Smooth muscle cell (in vitro differentiated cells): Measurements from ENCODE around the gene FAM107B. TPM values are rescaled to one million over a fixed set of nuclear protein-coding genes. Genes with fewer than 3 reads are reported as not detected.

Experiments used
- DNase-seq: peaks from one replicate; lab custom pipeline; 2025; ENCODE audit not compliant: unreplicated experiment; lab: John Stamatoyannopoulos, UW
- H2AFZ ChIP-seq: fragments of 200-600 bp; sonication (generic); 2 replicates; pipeline ENCODE4 v1.6.0; 2016; ENCODE audit warnings: antibody characterized with exemption, low read depth, mild to moderate bottlenecking
- H3F3A ChIP-seq: fragments of 200-600 bp; sonication (generic); 2 replicates; pipeline ENCODE4 v1.6.0; 2017; ENCODE audit warnings: antibody characterized with exemption, low read depth
- H3K27ac ChIP-seq: fragments of 200-600 bp; sonication (generic); 2 replicates; pipeline ENCODE4 v1.5.1; 2016; ENCODE audit warnings: low read depth, mild to moderate bottlenecking
- H3K27me3 ChIP-seq: fragments of 200-600 bp; sonication (generic); 2 replicates; pipeline ENCODE4 v1.6.1; 2016; ENCODE audit warnings: low read depth, mild to moderate bottlenecking
- H3K36me3 ChIP-seq: fragments of 200-600 bp; sonication (generic); 2 replicates; pipeline ENCODE4 v1.5.1; 2016; ENCODE audit warnings: low read depth
- H3K4me1 ChIP-seq: fragments of 200-600 bp; sonication (generic); 2 replicates; pipeline ENCODE4 v1.5.1; 2016; ENCODE audit warnings: low read depth
- H3K4me2 ChIP-seq: fragments of 200-600 bp; sonication (generic); 2 replicates; pipeline ENCODE4 v1.6.0; 2016; ENCODE audit warnings: mild to moderate bottlenecking
- H3K4me3 ChIP-seq: fragments of 200-600 bp; sonication (generic); 2 replicates; pipeline ENCODE4 v1.5.1; 2016; ENCODE audit warnings: mild to moderate bottlenecking
- H3K79me2 ChIP-seq: fragments of 200-600 bp; sonication (generic); 2 replicates; pipeline ENCODE4 v1.6.0; 2016; ENCODE audit warnings: low read depth, mild to moderate bottlenecking
- H3K9ac ChIP-seq: fragments of 200-600 bp; sonication (generic); 2 replicates; pipeline ENCODE4 v1.6.0; 2016; ENCODE audit warnings: low read depth
- H3K9me3 ChIP-seq: fragments of 200-600 bp; sonication (generic); replicated peaks from 2 replicates; pipeline ENCODE4 v1.5.1; 2016; ENCODE audit warnings: low read depth
- H4K20me1 ChIP-seq: fragments of 200-600 bp; sonication (generic); 2 replicates; pipeline ENCODE4 v1.6.0; 2016; ENCODE audit warnings: low read depth
- WGBS: methylation state at CpG from one replicate; pipeline ENCODE4 v1.1.7; 2016; ENCODE audit warnings: low lambda C conversion rate; 5-methylcytosine and 5-hydroxymethylcytosine counted together
- polyA plus RNA-seq: library from polyadenylated mRNA; unstranded; fragments of >200 nt; fragmentation: Nextera tagmentation; extraction: Ambion mirVana; gene quantifications from 2 replicates; pipeline ENCODE4 v1.2.1, GENCODE V29; 2016
- total RNA-seq: library from RNA; depleted of rRNA; stranded (reverse); fragments of >200 nt; gene quantifications from 2 replicates; pipeline ENCODE4 v1.2.3, GENCODE V29; 2014
- TF ChIP-seq, protein P1 (sequence below): fragments of 200-600 bp; sonication (generic); IDR thresholded peaks from 2 replicates; pipeline ENCODE4 v1.5.1; 2017; ENCODE audit warnings: borderline replicate concordance, mild to moderate bottlenecking, antibody characterized with exemption; ENCODE audit not compliant: insufficient read depth, poor library complexity, severe bottlenecking

Gene FAM107B
- total and polyA plus RNA-seq, 2 experiments from 2014 or later, result 8.7 to 9.0 TPM

DNA sequence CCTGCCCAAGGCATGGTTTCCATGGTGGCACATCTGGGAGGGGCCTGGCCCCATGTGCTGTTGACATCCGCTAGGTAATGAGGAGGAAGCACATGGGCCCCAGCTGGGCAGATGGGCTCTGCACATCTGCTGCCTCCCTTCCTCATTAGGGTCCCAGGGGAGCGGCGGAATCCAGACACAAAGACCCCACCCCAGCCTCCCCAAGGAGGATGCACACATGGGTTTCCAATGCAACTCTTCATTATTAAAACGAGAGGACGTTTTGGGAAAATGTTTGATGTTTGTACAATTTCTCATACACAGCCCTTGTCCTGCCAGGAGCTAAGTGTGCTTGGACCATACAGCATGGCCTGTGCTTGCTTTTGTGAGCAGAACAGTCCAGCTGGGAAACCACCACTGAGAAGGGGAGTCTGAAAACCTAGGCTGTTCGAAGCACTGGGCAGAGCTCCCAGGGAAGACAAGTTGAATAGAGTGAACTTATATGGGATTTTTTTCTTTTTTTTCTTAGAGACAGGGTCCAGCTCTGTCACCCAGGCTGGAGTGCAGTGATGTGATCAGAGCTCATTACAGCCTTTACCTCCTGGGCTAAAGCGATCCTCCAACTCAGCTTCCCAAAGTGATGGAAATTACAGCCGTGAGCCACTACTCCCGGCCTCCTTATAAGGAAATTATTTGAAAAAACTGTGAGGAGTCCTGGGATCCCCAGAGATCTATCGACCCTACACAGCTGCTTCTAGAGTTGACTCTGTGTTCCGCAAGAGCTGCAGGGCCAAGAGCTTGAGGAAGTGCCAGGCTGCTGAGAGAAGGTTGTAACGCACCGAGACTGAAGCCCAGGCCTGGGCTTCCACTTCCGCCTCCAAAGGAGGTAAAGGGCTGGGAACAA, 23.4 kb downstream of the FAM107B start:
- H3K4me2 ChIP-seq, result no peak overlapping the region
- no peaks in the 10 kb centered on the region for H3K36me3 ChIP-seq
- TF ChIP-seq, protein P1, sequence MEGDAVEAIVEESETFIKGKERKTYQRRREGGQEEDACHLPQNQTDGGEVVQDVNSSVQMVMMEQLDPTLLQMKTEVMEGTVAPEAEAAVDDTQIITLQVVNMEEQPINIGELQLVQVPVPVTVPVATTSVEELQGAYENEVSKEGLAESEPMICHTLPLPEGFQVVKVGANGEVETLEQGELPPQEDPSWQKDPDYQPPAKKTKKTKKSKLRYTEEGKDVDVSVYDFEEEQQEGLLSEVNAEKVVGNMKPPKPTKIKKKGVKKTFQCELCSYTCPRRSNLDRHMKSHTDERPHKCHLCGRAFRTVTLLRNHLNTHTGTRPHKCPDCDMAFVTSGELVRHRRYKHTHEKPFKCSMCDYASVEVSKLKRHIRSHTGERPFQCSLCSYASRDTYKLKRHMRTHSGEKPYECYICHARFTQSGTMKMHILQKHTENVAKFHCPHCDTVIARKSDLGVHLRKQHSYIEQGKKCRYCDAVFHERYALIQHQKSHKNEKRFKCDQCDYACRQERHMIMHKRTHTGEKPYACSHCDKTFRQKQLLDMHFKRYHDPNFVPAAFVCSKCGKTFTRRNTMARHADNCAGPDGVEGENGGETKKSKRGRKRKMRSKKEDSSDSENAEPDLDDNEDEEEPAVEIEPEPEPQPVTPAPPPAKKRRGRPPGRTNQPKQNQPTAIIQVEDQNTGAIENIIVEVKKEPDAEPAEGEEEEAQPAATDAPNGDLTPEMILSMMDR, result no peak
- no peak overlapping the region for H3K9ac ChIP-seq
- DNase-seq, result no peak
- H3K27me3 ChIP-seq, result peaks cover 5% of the 10 kb centered on the region
- H2AFZ ChIP-seq, result peak overlapping the region; percentile 15
- WGBS, result 84% methylated on average over 14 of the region's 14 CpGs
- H3F3A ChIP-seq, result no peaks in the 10 kb centered on the region
- no peaks in the 10 kb centered on the region for H3K79me2 ChIP-seq
- H3K4me1 ChIP-seq, result no peaks in the 10 kb centered on the region
- no peaks in the 10 kb centered on the region for H4K20me1 ChIP-seq
- H3K27ac ChIP-seq, result no peak overlapping the region
- H3K9me3 ChIP-seq, result no peaks in the 10 kb centered on the region
- H3K4me3 ChIP-seq, result no peak overlapping the region

DNA sequence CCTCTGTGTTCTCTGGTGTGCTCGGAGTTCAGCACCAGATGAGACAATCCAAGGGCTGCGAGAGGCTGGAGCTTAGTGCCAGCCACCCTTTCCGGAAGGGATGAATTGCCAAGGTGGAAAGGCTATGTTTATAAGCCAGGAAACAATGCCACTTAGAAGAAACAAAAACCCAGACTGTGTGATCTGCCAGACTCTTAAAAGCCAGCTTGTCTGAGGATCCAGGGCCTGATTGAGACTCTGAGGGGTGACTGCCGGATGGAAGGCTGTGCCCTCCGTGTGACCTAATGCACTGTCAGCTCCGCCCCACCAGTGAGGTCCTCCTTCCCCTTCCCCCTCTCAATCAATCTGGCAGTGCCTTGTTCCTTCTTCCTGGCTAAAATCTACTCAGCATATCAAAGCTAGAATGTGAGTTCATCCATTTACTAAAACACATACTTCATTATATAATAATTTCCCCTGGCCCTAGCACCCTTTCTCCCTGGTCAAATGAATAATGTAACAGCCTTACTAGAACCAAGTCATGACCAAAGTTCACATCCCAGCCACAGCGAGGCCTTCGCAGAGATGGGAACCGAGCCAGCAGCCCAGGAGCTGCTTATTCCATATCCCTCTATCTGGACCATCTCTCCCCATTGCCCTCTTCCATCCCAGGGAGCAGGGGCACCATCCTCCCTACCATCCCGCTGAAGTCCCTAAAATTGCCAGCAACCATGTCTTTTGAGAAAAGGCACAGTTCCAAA, 25.5 kb downstream of the FAM107B start:
- H4K20me1 ChIP-seq, result no peaks in the 10 kb centered on the region
- no peak for DNase-seq
- H2AFZ ChIP-seq, result no peak overlapping the region
- H3K36me3 ChIP-seq, result no peaks in the 10 kb centered on the region
- no peaks in the 10 kb centered on the region for H3K79me2 ChIP-seq
- no peaks in the 10 kb centered on the region for H3K4me1 ChIP-seq
- WGBS, result 78% methylated on average over 10 of the region's 10 CpGs
- no peaks in the 10 kb centered on the region for H3K9me3 ChIP-seq
- no peak overlapping the region for H3K4me2 ChIP-seq
- H3K9ac ChIP-seq, result no peak overlapping the region
- H3K27ac ChIP-seq, result no peak overlapping the region
- no peak overlapping the region for H3K4me3 ChIP-seq
- peaks cover 5% of the 10 kb centered on the region for H3K27me3 ChIP-seq
- TF ChIP-seq, protein P1, result no peak
- H3F3A ChIP-seq, result no peaks in the 10 kb centered on the region

DNA sequence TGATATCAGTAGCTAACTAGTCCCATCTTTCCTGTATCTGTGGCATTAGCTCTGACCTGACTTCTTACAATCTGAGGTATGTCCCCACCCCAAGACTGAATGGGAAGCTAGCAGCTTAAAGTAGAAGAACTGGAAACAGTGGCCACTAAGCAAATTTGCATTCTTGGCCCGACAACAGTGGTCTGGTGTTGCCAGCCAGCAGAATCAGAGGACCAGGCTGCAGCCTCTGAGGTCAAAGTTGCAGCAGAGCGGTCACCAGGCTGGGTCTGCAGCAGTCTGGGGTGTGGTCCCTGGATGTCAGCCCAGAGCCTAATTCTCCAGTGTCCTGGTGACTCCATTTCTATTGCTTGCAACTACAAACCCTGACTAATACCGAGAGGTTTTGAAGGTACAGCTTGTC, 26.3 kb downstream of the FAM107B start:
- H3K4me3 ChIP-seq, result no peak overlapping the region
- TF ChIP-seq, protein P1, result no peak
- no peaks in the 10 kb centered on the region for H3K79me2 ChIP-seq
- no peaks in the 10 kb centered on the region for H4K20me1 ChIP-seq
- no peaks in the 10 kb centered on the region for H3K9me3 ChIP-seq
- no peak overlapping the region for H3K4me2 ChIP-seq
- H3F3A ChIP-seq, result no peaks in the 10 kb centered on the region
- no peak overlapping the region for H2AFZ ChIP-seq
- H3K9ac ChIP-seq, result no peak overlapping the region
- no peak for DNase-seq
- no peaks in the 10 kb centered on the region for H3K4me1 ChIP-seq
- WGBS, result 64% methylated on average over 3 of the region's 3 CpGs
- no peak overlapping the region for H3K27ac ChIP-seq
- peaks cover 5% of the 10 kb centered on the region for H3K27me3 ChIP-seq
- H3K36me3 ChIP-seq, result no peaks in the 10 kb centered on the region
